KOPT-K1 (cell line): ENCODE data around the gene TKTL1.
A peak's percentile ranks its signal among the peaks of the same experiment; 100 is the strongest.
"Not testable (repeated sequence)": the region's sequence is repeated elsewhere in the genome, so short reads cannot be mapped to it uniquely, and the experiment has no call there.

Experiments
- H3K27ac ChIP-seq: fragments of 200-600 bp; sonication (generic); 2 replicates; pipeline ENCODE4 v1.5.1; 2016; ENCODE audit warnings: antibody characterized with exemption, mild to moderate bottlenecking, low read depth, low read length; ENCODE audit not compliant: poor library complexity, severe bottlenecking
- H3K36me3 ChIP-seq: fragments of 200-600 bp; sonication (generic); 2 replicates; pipeline ENCODE4 v1.5.1; 2017; ENCODE audit warnings: antibody characterized with exemption, mild to moderate bottlenecking, low read length, moderate library complexity; ENCODE audit not compliant: insufficient read depth
- H3K9me3 ChIP-seq: fragments of 200-600 bp; sonication (generic); 2 replicates; pipeline ENCODE4 v1.5.1; 2017; ENCODE audit warnings: antibody characterized with exemption, low read length, mild to moderate bottlenecking; ENCODE audit not compliant: insufficient read depth, poor library complexity, severe bottlenecking

The TKTL1 gene

GRCh38 chrX:154322890-154323289 lies 27.3 kb downstream of the TKTL1 start:
- Histone ChIP-seq H3K36me3 (no peaks in the 10 kb centered on the region), H3K9me3 (no peaks in the 10 kb centered on the region), H3K27ac (no peak overlapping the region)

- H3K9me3 ChIP-seq, result no peaks in the 10 kb centered on the region
- no peak overlapping the region for H3K27ac ChIP-seq
- H3K36me3 ChIP-seq, result no peaks in the 10 kb centered on the region
These were observed 27.9 kb downstream of the TKTL1 start for GRCh38 chrX:154323537-154323936.

- Histone ChIP-seq H3K36me3 (no peaks in the 10 kb centered on the region), H3K27ac (no peak overlapping the region)
These were observed 29.9 kb downstream of the TKTL1 start for GRCh38 chrX:154325541-154325940.

DNA sequence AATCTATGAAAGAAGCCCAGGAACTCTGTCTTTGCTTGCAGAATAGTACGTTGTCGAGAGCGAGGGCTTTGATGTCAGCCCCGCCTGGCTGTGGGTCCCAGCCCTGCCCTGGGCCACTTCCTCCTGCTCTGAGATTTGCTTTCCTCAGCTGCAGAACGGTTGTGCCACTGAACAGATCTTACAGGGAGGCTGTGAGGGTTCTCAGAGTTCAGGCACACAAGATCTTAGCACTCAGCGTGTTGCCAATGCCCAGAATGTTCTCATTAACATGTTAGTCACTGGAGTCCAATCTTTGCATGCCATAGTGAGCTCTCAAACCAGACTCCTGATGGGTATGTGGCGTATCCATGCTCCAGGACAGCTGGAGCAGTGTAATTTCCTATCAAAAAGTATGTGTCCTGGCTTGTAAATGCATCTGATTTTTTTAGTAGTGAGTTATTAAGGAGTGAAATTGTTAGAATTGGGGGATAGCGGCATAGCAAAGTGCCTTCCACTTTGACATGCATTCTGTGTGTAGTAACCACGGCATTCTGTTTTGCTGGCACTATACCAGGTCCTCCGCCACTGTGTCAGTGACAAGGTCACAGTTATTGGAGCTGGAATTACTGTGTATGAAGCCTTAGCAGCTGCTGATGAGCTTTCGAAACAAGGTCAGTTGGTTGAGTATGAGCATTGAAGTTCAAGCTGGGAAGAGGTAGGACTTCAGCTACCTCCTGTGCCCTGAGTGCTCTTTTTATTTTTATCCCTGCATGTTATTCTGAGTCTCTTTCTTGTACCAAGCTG lies 31.6 kb downstream of the TKTL1 start:
- peak overlapping the region; percentile 54 for H3K27ac ChIP-seq
- H3K36me3 ChIP-seq, result no peaks in the 10 kb centered on the region
- no peaks in the 10 kb centered on the region for H3K9me3 ChIP-seq

More at GRCh38 chrX:154325541-154325940, 29.9 kb downstream of the TKTL1 start:
- H3K9me3 ChIP-seq, result no peaks in the 10 kb centered on the region

- H3K27ac ChIP-seq, result no peak overlapping the region
- H3K9me3 ChIP-seq, result no peaks in the 10 kb centered on the region
- no peaks in the 10 kb centered on the region for H3K36me3 ChIP-seq
These were observed 33.1 kb downstream of the TKTL1 start for GRCh38 chrX:154328646-154329045.

GRCh38 chrX:154329294-154329693 lies 33.7 kb downstream of the TKTL1 start:
- Histone ChIP-seq H3K9me3 (no peaks in the 10 kb centered on the region), H3K27ac (no peak overlapping the region), H3K36me3 (no peaks in the 10 kb centered on the region)

DNA sequence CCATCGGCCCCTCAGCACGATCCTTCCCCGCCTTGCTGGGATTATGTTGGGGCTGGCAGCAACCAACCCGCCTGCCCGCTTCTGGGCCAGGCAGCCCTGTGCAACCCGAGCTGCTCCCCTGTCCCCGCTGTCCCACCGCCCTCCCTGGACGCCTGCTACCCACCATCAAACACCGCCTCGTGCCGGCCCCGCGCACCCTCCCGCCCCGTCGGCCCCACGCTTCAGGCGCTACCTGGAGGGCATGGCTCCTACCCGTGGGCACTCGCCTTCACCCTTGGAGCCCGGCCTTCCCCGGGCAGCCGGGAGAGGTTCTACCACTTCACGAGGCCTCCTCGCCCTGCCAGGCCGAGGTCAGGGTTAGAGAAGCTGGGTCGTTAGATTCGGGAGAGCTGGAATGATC lies 37.0 kb downstream of the TKTL1 start:
- no peak overlapping the region for H3K27ac ChIP-seq
- H3K9me3 ChIP-seq, result no peaks in the 10 kb centered on the region
- H3K36me3 ChIP-seq, result no peaks in the 10 kb centered on the region

DNA sequence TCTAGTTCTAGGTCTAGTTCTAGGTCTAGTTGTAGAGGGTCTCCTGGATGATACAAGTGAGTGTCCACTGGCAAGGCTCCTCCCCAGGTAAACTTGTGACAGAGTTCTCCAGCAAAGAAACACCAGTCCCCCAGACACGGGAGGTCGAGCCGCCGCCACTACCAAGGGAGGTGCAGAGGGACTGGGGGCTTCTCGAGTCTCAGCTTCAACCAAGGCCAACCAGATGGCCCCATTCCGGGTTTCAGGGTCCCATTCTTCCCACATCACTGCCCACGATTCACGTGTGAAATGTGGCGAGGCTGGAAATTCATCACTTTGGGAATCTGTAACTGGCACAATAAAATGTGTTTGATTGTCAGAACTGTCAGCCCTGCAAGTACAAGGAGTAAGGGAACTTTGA lies 37.5 kb downstream of the TKTL1 start:
- no peaks in the 10 kb centered on the region for H3K36me3 ChIP-seq
- no peaks in the 10 kb centered on the region for H3K9me3 ChIP-seq
- no peak overlapping the region for H3K27ac ChIP-seq

- no peaks in the 10 kb centered on the region for H3K36me3 ChIP-seq
- H3K9me3 ChIP-seq, result no peaks in the 10 kb centered on the region
- no peak overlapping the region for H3K27ac ChIP-seq
These were observed 38.3 kb downstream of the TKTL1 start for GRCh38 chrX:154333837-154334271.

- Histone ChIP-seq H3K36me3 (no peaks in the 10 kb centered on the region), H3K27ac (no peak overlapping the region), H3K9me3 (no peaks in the 10 kb centered on the region)
These were observed 38.9 kb downstream of the TKTL1 start for GRCh38 chrX:154334496-154334895.

GRCh38 chrX:154341399-154342298 lies 46.1 kb downstream of the TKTL1 start:
- not testable (repeated sequence) for H3K9me3 ChIP-seq, H3K36me3 ChIP-seq, H3K27ac ChIP-seq

DNA sequence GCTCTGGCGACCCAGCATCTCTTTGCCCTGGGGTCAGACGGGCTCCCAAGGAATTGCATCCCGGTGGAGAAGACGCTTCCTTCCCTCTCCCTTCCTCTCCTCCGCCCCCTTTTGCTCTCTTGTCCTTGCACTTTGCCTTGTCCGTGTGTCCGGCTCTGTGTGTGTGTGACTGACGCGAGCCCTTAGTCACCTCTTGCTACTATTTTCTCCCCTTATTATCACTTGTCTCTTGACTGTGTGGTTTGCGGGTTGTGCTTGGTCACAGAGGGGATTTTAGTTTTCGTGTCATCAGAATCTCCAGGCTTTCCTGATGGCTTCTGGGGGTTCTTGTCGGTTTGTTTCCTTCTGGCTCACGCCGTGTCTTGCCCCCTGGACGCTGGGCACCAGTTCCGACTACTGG lies 47.5 kb downstream of the TKTL1 start:
- not testable (repeated sequence) for H3K27ac ChIP-seq, H3K36me3 ChIP-seq, H3K9me3 ChIP-seq

- not testable (repeated sequence) for H3K27ac ChIP-seq, H3K9me3 ChIP-seq, H3K36me3 ChIP-seq
These were observed 48.0 kb downstream of the TKTL1 start for GRCh38 chrX:154343620-154344019.

- Histone ChIP-seq H3K36me3 (peaks cover 52% of the 10 kb centered on the region), H3K27ac (no peak overlapping the region), H3K9me3 (no peaks in the 10 kb centered on the region)
These were observed 52.5 kb downstream of the TKTL1 start for GRCh38 chrX:154348114-154348531.

DNA sequence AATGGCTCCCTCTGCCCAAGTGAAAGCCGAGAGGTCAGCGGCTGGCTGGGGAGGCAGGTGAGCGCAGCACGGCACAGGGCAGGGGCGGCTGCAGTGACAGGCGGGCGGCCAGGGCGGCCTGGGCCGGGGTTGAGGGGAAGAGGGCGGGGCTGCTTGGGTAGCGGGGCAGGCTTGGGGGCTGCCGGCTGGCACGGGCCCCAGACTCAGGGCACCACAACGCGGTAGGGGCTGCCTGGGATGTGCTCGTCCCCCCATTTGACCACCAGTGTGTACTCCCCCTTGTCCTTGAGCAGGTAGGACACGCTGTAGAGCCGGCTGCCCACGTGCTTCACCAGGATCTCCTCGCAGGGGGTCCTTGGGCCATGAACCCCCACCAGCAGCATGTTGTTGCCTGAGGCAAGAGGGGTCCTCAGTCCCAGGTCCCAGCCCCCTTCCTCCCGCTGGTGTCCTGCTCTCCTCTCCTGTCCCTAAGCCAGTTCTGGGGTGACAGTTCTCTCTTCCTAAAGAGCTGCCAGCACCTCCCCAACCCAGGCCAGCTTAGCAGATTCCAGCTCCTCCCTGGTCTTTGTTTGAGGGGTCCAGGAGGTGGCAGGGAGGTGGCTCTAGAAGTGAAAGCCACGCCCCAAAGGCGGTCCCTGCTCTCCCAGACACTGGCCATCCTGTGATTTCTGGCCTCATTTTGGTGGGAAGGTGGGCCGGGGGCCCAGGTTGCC lies 53.2 kb downstream of the TKTL1 start:
- peaks cover 58% of the 10 kb centered on the region for H3K36me3 ChIP-seq

More for the DNA sequence above, 53.2 kb downstream of the TKTL1 start:
- Histone ChIP-seq H3K9me3 (no peaks in the 10 kb centered on the region), H3K27ac (no peak overlapping the region)
